Neural cell (in vitro differentiated cells): ENCODE data around the gene ADGRB3.

Experiments used
- CTCF ChIP-seq: fragments of 450-650 bp; IDR thresholded peaks from 2 replicates; pipeline ENCODE4 v1.5.1; 2014; ENCODE audit warnings: antibody characterized with exemption, mild to moderate bottlenecking, moderate library complexity; ENCODE audit not compliant: poor library complexity, severe bottlenecking
- EZH2 ChIP-seq: fragments of 200-600, 300-800 bp; shearing (Covaris generic), sonication (generic); IDR thresholded peaks from 2 replicates; pipeline ENCODE4 v1.6.1; 2014; ENCODE audit warnings: antibody characterized with exemption, low read length, borderline replicate concordance, mild to moderate bottlenecking; ENCODE audit not compliant: insufficient read depth, poor library complexity, severe bottlenecking
- POLR2AphosphoS5 ChIP-seq: IDR thresholded peaks from 2 replicates; pipeline ENCODE4 v1.6.1; 2012
- RAD21 ChIP-seq: fragments of 450-650 bp; conservative IDR thresholded peaks from 2 replicates; pipeline ENCODE4 v1.6.1; 2014; ENCODE audit warnings: antibody characterized with exemption, mild to moderate bottlenecking, moderate library complexity

GRCh38 chr6:68693271-68693670 lies 58.2 kb downstream of the ADGRB3 start:
- no peak for TF ChIP-seq CTCF
- no peak for TF ChIP-seq RAD21
- TF ChIP-seq EZH2, result no peak
- TF ChIP-seq POLR2AphosphoS5, result no peak
